Measurements from ENCODE around the gene PTPRG.

DNA sequence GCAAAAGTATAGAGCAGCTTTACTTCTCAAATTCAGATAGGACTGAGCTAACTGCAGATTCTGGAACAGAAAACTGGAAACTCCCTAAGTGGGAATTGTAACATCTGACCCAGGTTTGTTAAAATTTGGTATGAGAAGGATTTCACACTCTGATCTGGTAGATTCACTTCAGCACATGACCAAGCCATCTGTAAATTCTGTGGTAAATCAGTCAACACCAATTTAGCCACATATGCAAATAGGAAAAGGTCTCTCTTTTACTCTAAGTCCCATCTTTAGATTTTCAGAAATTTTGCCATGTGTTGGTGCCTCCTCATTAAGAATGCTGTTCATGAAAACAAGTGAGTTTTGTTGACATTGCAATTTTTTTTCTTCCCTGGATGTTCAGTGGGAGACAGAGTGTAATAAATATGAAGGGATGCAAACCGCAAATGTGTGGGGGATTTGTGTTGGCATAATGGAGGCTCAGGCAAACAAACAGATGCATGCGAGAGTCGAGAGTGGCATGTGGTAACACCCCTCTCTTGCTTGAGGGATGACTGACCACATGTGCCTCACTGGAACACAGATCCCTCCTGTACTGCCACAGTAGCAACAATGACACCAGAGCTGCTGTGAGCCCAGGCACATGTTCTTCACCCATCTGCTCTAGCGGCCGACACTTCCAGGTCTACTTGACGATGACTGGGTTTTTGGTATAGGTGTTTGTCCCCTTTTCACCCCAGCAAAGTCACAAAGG is 665.4 kb downstream of the PTPRG start:
- TF ChIP-seq, protein P1, sequence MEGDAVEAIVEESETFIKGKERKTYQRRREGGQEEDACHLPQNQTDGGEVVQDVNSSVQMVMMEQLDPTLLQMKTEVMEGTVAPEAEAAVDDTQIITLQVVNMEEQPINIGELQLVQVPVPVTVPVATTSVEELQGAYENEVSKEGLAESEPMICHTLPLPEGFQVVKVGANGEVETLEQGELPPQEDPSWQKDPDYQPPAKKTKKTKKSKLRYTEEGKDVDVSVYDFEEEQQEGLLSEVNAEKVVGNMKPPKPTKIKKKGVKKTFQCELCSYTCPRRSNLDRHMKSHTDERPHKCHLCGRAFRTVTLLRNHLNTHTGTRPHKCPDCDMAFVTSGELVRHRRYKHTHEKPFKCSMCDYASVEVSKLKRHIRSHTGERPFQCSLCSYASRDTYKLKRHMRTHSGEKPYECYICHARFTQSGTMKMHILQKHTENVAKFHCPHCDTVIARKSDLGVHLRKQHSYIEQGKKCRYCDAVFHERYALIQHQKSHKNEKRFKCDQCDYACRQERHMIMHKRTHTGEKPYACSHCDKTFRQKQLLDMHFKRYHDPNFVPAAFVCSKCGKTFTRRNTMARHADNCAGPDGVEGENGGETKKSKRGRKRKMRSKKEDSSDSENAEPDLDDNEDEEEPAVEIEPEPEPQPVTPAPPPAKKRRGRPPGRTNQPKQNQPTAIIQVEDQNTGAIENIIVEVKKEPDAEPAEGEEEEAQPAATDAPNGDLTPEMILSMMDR (optimal IDR thresholded peaks at IDR 0.05 in 1 of 3, IDR thresholded peaks at IDR 0.05 in 1 of 3, conservative IDR thresholded peaks at IDR 0.05 in 1 of 3; ENCODE audit: extremely low read depth in 1 of 3, insufficient read depth in 2 of 3, low read length in 3 of 3), result no peak
- TF ChIP-seq EZH2 (IDR thresholded peaks at IDR 0.05; ENCODE audit: low read length), result no peak

Data from keratinocyte (primary cell).